Right atrium auricular region (tissue), 2 donors: ENCODE results near the gene CDC42BPG. TPM values are rescaled to one million over a fixed set of nuclear protein-coding genes. Genes with fewer than 3 reads are reported as not detected.

ENCODE experiments used
- DNase-seq: peaks from one replicate; pipeline ENCODE4 v3.0.0-alpha.2; 2019; ENCODE audit warnings: low spot score
- H3K27ac ChIP-seq, 2 donors: fragments of 200-600 bp; sonication (generic); 1 replicate in 1 of 2; 2 replicates in 1 of 2; pipeline ENCODE4 v1.5.1; 2016 to 2019
- H3K27me3 ChIP-seq, 2 donors: fragments of 200-600 bp; sonication (generic); one replicate each; pipeline versions ENCODE4 v1.5.1 to v1.6.0; 2017 to 2019
- H3K36me3 ChIP-seq: fragments of 200-600 bp; sonication (generic); one replicate; pipeline ENCODE4 v1.5.1; 2016
- H3K4me1 ChIP-seq, 2 donors: fragments of 200-600 bp; sonication (generic); one replicate each; pipeline versions ENCODE4 v1.5.1 to v1.6.0; 2017 to 2019
- H3K4me3 ChIP-seq, 2 donors: fragments of 200-600 bp; sonication (generic); 1 replicate in 1 of 2; 2 replicates in 1 of 2; pipeline ENCODE4 v1.5.1; 2017 to 2019; ENCODE audit warnings: mild to moderate bottlenecking in 1 of 2, moderate library complexity in 1 of 2
- H3K9me3 ChIP-seq, 2 donors: fragments of 200-600 bp; sonication (generic); one replicate each; pipeline ENCODE4 v1.5.1; 2019
- total RNA-seq, 2 donors: library from RNA; depleted of rRNA; stranded (reverse); fragments of >200 nt; gene quantifications; one replicate each; pipeline ENCODE4 v1.1.0, GENCODE V29; 2016
- TF ChIP-seq, protein P1 (sequence below), 2 donors: fragments of 200-600 bp; sonication (generic); IDR thresholded peaks; one replicate each; pipeline ENCODE4 v1.5.1; 2019; ENCODE audit warnings: antibody characterized with exemption in 2 of 2

The CDC42BPG gene
- total RNA-seq, 2 donors from 2014 or later = 0.33 to 1.0 TPM

DNA sequence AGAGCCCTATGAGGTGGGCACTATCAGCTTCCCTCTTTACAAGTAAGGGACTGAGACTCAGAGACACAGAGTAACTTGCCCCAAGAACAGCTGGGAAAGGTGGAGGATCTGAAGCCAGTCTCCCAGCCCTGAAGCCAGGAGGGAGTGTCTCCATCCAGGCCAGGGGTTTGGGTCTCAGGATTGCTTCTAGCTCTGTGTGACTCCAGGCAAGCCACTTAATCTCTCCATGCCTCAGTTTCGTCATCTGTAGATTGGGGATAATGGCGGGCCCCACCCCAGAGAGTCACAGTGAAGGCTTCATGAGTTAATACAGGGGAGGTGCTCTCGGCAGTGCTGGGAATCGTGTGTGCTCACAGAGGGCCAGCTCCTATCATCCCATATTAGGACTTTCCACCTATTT is 52.0 kb downstream of the CDC42BPG start:
- H3K4me3 ChIP-seq = no peak overlapping the region
- TF ChIP-seq, protein P1, sequence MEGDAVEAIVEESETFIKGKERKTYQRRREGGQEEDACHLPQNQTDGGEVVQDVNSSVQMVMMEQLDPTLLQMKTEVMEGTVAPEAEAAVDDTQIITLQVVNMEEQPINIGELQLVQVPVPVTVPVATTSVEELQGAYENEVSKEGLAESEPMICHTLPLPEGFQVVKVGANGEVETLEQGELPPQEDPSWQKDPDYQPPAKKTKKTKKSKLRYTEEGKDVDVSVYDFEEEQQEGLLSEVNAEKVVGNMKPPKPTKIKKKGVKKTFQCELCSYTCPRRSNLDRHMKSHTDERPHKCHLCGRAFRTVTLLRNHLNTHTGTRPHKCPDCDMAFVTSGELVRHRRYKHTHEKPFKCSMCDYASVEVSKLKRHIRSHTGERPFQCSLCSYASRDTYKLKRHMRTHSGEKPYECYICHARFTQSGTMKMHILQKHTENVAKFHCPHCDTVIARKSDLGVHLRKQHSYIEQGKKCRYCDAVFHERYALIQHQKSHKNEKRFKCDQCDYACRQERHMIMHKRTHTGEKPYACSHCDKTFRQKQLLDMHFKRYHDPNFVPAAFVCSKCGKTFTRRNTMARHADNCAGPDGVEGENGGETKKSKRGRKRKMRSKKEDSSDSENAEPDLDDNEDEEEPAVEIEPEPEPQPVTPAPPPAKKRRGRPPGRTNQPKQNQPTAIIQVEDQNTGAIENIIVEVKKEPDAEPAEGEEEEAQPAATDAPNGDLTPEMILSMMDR (IDR thresholded peaks at IDR 0.05) = no peak
- no peak for DNase-seq
- H3K36me3 ChIP-seq = peaks cover 41% of the 10 kb centered on the region
- no peaks in the 10 kb centered on the region for H3K4me1 ChIP-seq
- H3K9me3 ChIP-seq = no peaks in the 10 kb centered on the region
- H3K27me3 ChIP-seq = no peaks in the 10 kb centered on the region
- no peak overlapping the region for H3K27ac ChIP-seq

DNA sequence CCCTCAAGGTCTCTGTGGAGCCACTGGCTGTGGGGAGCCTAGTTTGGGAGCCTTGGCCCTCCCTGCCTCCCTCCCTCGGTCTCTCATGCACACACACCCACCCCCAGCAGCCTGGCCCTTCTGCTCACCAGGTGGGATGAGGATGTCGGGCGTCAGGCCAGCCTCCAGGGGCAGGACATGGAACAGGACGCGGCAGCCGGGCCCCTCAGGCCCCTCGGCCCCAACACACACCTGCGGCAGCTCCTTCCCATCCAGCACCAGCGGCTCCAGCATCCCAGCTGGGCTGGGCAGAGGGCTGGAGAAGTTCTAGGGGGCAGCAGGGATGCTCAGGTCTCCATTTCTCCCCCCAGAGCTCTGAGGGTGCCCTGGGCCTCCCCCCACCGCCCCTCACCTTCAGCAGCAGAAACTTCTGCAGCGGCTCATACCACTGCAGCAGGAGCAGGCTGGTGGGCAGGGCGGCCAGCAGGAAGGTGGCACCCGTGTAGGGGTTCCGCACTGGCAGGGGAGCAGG is 52.6 kb downstream of the CDC42BPG start:
- H3K36me3 ChIP-seq = peaks cover 35% of the 10 kb centered on the region
- H3K4me1 ChIP-seq = no peaks in the 10 kb centered on the region
- H3K4me3 ChIP-seq = no peak overlapping the region
- H3K27me3 ChIP-seq = no peaks in the 10 kb centered on the region
- no peak for DNase-seq
- no peak overlapping the region for H3K27ac ChIP-seq
- TF ChIP-seq, protein P1 (IDR thresholded peaks at IDR 0.05) = no peak
- H3K9me3 ChIP-seq = no peaks in the 10 kb centered on the region

DNA sequence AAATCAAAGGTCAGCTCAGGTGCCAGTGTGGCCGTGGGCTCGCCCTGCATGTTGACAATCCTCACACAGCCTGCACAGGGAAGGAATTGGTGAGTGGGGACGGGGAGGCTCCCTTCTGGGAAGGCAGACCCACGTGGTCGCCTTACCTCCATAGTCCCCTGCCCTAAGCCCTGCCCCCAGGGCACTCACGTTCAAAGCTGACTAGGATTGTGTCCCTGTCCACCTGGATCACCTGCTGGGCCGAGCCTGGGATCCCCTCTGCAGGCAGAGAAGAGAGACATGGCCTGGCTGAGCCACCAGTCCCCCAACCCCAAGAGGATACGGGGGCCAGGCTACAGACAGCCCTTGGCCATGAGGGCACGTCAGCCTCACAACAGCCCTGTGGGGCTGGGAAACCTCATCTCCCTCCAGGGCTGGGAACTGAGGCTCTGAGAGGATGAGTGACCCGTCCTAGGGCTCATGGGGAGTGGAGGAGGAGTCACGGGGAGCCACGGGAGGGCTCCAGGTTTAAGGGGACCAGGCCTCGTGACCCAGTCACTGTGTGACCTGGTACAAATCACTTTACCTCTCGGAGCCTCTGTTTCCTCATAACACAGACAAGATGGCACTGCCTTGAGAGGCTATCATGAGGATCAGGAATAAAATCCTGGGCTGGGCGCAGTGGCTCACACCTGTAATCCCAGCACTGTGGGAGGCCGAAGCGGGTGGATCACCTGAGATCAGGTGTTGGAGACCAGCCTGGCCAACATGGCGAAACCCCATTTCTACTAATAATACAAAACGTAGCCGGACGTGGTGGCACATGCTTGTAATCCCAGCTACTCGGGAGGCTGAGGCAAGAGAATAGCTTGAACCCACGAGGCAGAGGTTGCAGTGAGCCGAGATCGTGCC is 54.0 kb downstream of the CDC42BPG start:
- Histone ChIP-seq H3K4me1 (no peaks in the 10 kb centered on the region), H3K27ac (no peak overlapping the region), H3K9me3 (no peaks in the 10 kb centered on the region), H3K4me3 (no peak overlapping the region), H3K36me3 (peaks cover 28% of the 10 kb centered on the region), H3K27me3 (no peaks in the 10 kb centered on the region)
- TF ChIP-seq, protein P1 (IDR thresholded peaks at IDR 0.05) = no peak
- no peak for DNase-seq

DNA sequence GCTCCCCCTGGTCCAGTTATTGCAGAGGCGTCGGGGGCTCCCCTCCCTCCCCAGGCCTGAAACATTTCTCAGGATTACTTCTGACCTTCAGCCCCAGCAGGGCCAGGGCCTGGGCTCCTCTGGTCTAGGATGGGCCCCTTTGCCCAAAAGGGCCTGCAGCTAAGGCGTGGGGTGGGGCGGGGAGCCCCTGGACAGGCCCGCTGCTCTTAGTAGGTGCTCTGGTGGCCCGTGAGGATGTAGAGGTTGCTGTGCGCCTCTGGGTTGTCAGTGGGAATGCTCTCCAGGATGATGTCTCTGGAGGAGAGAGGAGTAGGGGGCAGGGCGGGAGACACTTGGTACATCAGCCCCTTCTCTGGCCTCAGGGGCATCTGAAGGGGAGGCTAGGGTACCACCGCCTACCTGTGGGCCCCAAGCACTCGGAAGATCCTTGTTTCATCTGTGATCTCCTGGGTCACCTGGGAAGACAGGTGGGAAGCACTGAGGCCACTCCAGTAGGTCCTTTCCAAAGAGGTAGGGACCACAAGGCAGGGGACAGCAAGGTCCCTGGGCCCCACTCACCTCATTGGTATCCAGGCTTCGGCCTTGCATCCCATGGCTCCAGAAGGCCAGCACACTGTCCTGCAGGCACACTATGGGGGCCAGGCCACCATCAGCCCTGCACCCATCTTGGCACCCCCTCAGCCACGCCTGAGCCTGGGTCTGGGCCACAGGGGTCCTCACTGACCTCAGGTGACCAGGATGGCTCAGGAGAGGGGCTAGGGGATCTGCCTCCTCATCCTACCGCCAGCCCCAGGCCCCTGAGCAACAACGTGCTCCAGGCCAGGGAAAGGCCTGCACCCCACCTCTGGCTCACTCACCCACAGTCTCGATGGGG is 54.9 kb downstream of the CDC42BPG start:
- no peaks in the 10 kb centered on the region for H3K4me1 ChIP-seq
- H3K27me3 ChIP-seq = no peaks in the 10 kb centered on the region
- peaks cover 28% of the 10 kb centered on the region for H3K36me3 ChIP-seq
- TF ChIP-seq, protein P1 (IDR thresholded peaks at IDR 0.05) = no peak
- H3K9me3 ChIP-seq = no peaks in the 10 kb centered on the region
- no peak for DNase-seq
- no peak overlapping the region for H3K27ac ChIP-seq
- H3K4me3 ChIP-seq = no peak overlapping the region

DNA sequence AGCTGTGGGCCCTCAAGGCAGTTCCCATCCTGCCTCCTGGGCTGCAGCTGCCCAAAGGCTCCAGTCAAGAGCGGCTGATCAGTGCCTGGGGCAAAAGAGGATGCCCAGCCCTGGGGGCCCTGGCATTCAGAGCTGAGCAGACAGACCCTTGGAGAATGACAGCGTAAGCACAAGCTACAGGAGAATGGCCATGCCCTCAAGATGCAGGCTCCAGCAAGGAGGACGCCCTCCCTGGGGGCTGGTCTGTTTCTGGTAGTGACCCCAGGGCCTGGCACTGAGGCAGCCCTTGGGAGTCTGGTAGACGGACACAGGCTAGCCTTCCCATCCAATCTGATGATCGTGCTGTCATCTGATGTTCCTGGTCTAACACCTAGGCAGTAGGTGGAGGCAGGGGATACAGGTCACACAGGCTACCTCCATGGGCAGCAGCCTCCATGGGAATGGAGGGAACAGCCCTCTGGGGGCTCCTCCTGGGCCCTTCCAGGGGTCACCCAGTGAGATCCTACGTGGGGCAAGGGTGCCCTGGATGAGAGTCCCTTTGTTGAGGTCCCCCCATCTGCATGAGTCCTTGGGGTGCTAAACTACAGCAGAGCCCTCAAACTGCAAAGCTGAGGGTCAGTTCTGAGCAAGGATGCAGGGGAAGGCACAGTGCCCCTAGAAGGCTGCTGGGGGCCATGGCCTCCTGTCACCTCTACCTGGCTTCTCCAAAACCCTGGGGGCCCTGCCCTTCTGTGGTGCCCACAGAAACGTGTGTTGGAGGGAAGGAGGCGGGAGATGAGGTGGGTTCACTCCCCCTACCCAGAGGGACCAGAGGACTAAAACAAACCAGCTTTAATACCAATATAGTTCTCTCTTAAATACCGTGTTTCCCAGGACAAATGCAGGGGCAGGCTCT is 55.9 kb downstream of the CDC42BPG start:
- Histone ChIP-seq H3K9me3 (no peaks in the 10 kb centered on the region), H3K4me3 (no peak overlapping the region), H3K27ac (no peak overlapping the region), H3K36me3 (peaks cover 28% of the 10 kb centered on the region), H3K27me3 (no peaks in the 10 kb centered on the region), H3K4me1 (no peaks in the 10 kb centered on the region)
- no peak for DNase-seq
- TF ChIP-seq, protein P1 (IDR thresholded peaks at IDR 0.05) = no peak
